GM12878 (cell line): ENCODE results near the gene CFB.

ENCODE experiments used
- FOS ChIP-seq: IDR thresholded peaks from 3 replicates; pipeline ENCODE4 v1.6.1; 2011; ENCODE audit warnings: borderline replicate concordance; ENCODE audit not compliant: insufficient read length; ENCODE audit errors: extremely low read depth
- POLR2A ChIP-seq: IDR thresholded peaks from 2 replicates; pipeline ENCODE4 v1.6.1; 2011; ENCODE audit warnings: low read depth, mild to moderate bottlenecking, low read length
- SMC3 ChIP-seq: IDR thresholded peaks from 2 replicates; pipeline ENCODE4 v1.6.1; 2011; ENCODE audit warnings: low read length, improper control_type of control experiment, borderline replicate concordance
- ZNF274 ChIP-seq: IDR thresholded peaks from one replicate; pipeline ENCODE4 v1.8.0; 2011; ENCODE audit not compliant: insufficient read length, insufficient read depth
- TF ChIP-seq, protein P1 (sequence below), 3 experiments: IDR thresholded peaks in 2 of 3; conservative IDR thresholded peaks in 1 of 3; 2 replicates each; pipeline ENCODE4 v1.5.1; 2011; ENCODE audit warnings: low read depth in 3 of 3, low read length in 3 of 3, mild to moderate bottlenecking in 3 of 3, control low read depth in 2 of 3, moderate library complexity in 2 of 3, inconsistent platforms in 1 of 3, mixed read lengths in 1 of 3; ENCODE audit not compliant: control insufficient read depth in 2 of 3, insufficient read depth in 1 of 3; ENCODE audit errors: extremely low read depth in 1 of 3
- TF ChIP-seq, protein P2 (sequence below): IDR thresholded peaks from 2 replicates; pipeline ENCODE4 v1.6.1; 2012; ENCODE audit warnings: mild to moderate bottlenecking, low read depth, low read length

DNA sequence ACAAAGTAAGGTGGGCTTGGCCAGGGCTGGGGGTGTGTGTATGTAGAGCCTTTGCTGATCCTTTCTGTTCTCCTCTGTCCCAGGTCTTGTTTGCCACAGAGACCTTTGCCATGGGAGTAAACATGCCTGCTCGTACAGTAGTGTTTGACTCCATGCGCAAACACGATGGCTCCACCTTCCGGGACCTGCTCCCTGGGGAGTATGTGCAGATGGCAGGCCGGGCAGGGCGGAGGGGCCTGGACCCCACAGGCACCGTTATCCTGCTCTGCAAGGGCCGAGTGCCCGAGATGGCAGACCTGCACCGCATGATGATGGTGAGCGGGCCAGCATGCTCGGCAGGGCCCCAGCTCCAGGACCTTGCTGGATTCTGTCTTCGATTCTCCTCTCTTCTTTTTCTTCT, 19.8 kb downstream of the CFB start:
- no peak for TF ChIP-seq ZNF274
- TF ChIP-seq, protein P1, sequence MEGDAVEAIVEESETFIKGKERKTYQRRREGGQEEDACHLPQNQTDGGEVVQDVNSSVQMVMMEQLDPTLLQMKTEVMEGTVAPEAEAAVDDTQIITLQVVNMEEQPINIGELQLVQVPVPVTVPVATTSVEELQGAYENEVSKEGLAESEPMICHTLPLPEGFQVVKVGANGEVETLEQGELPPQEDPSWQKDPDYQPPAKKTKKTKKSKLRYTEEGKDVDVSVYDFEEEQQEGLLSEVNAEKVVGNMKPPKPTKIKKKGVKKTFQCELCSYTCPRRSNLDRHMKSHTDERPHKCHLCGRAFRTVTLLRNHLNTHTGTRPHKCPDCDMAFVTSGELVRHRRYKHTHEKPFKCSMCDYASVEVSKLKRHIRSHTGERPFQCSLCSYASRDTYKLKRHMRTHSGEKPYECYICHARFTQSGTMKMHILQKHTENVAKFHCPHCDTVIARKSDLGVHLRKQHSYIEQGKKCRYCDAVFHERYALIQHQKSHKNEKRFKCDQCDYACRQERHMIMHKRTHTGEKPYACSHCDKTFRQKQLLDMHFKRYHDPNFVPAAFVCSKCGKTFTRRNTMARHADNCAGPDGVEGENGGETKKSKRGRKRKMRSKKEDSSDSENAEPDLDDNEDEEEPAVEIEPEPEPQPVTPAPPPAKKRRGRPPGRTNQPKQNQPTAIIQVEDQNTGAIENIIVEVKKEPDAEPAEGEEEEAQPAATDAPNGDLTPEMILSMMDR (IDR thresholded peaks at IDR 0.05 in 2 of 3, conservative IDR thresholded peaks at IDR 0.05 in 1 of 3; ENCODE audit: control insufficient read depth in 2 of 3, extremely low read depth in 1 of 3, insufficient read depth in 1 of 3, low read depth in 3 of 3, low read length in 3 of 3), result no peak
- TF ChIP-seq FOS, result no peak
- TF ChIP-seq, protein P2, sequence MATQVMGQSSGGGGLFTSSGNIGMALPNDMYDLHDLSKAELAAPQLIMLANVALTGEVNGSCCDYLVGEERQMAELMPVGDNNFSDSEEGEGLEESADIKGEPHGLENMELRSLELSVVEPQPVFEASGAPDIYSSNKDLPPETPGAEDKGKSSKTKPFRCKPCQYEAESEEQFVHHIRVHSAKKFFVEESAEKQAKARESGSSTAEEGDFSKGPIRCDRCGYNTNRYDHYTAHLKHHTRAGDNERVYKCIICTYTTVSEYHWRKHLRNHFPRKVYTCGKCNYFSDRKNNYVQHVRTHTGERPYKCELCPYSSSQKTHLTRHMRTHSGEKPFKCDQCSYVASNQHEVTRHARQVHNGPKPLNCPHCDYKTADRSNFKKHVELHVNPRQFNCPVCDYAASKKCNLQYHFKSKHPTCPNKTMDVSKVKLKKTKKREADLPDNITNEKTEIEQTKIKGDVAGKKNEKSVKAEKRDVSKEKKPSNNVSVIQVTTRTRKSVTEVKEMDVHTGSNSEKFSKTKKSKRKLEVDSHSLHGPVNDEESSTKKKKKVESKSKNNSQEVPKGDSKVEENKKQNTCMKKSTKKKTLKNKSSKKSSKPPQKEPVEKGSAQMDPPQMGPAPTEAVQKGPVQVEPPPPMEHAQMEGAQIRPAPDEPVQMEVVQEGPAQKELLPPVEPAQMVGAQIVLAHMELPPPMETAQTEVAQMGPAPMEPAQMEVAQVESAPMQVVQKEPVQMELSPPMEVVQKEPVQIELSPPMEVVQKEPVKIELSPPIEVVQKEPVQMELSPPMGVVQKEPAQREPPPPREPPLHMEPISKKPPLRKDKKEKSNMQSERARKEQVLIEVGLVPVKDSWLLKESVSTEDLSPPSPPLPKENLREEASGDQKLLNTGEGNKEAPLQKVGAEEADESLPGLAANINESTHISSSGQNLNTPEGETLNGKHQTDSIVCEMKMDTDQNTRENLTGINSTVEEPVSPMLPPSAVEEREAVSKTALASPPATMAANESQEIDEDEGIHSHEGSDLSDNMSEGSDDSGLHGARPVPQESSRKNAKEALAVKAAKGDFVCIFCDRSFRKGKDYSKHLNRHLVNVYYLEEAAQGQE, result no peak
- no peak for TF ChIP-seq SMC3
- 0 out of 2 replicates have a peak, but pooled peaks have one; percentile 25 for TF ChIP-seq POLR2A
